Activated naive CD4-positive, alpha-beta T cell treated with anti-CD3 and anti-CD28 coated beads for 36 hours (primary cell): ENCODE measurements around the gene FOXP4. TPM values are rescaled to one million over a fixed set of nuclear protein-coding genes. Genes with fewer than 3 reads are reported as not detected.

Experiments
- CTCF ChIA-PET: fragments of 350-600 bp; sonication (Branson Sonifier 250); formaldehyde crosslinking; loops from one replicate; lab custom pipeline; 2021; ENCODE audit warnings: antibody characterized with exemption; lab: Charles Lee
- DNase-seq: peaks from one replicate; pipeline ENCODE4 v3.0.0-alpha.2; 2020
- H3K27ac Mint-ChIP-seq: one replicate; pipeline ENCODE4 v1.8.0; 2021; ENCODE audit warnings: mild to moderate bottlenecking, mixed read lengths
- H3K27me3 Mint-ChIP-seq: one replicate; pipeline ENCODE4 v1.8.0; 2021; ENCODE audit warnings: low read depth, mixed read lengths
- H3K36me3 Mint-ChIP-seq: one replicate; pipeline ENCODE4 v1.8.0; 2021; ENCODE audit warnings: low read depth, mixed read lengths
- H3K4me1 Mint-ChIP-seq: one replicate; pipeline ENCODE4 v1.8.0; 2021; ENCODE audit warnings: low read depth, mixed read lengths
- H3K4me3 Mint-ChIP-seq: one replicate; pipeline ENCODE4 v1.8.0; 2021; ENCODE audit warnings: mild to moderate bottlenecking, moderate library complexity, mixed read lengths
- H3K9me3 Mint-ChIP-seq: one replicate; pipeline ENCODE4 v1.8.0; 2021; ENCODE audit warnings: mixed read lengths
- intact Hi-C: fragments of 100-400 bp; cut with micrococcal nuclease; formaldehyde crosslinking; loops from one replicate; pipeline ENCODE4 v1.15.1; 2023
- total RNA-seq, 2 experiments: library from RNA; stranded (reverse); gene quantifications; one replicate each; pipeline ENCODE4 v1.2.3, GENCODE V29; 2021

The FOXP4 gene
- total RNA-seq = 10 to 100 TPM; 15.9 to 16.0 TPM

- DNase-seq = peak; percentile 89
- Mint-ChIP-seq H3K9me3 (no peaks in the 10 kb centered on the region), H3K27me3 (no peaks in the 10 kb centered on the region), H3K4me3 (peak within 1 kb of the TSS; percentile 83), H3K36me3 (peaks cover 3% of the 10 kb centered on the region), H3K4me1 (peaks cover 12% of the 10 kb centered on the region), H3K27ac (peak within 1 kb of the TSS; percentile 83)
- intact Hi-C loops = loop anchor here (1.0 to 5.0 kb wide), 5 partner anchors 14 to 122 kb away; no protein-coding TSS in a partner anchor
- CTCF ChIA-PET = no interaction called here
Observed at GRCh38 chr6:41545703-41546474, at the start of gene FOXP4. TSS of gene FOXP4 (plus strand) at chr6:41546381. CDS start at chr6:41565761, 19,380 bp downstream.

GRCh38 chr6:41497573-41497972 lies 48.6 kb upstream of the FOXP4 start:
- Mint-ChIP-seq H3K9me3 (no peaks in the 10 kb centered on the region), H3K4me1 (no peaks in the 10 kb centered on the region), H3K36me3 (no peaks in the 10 kb centered on the region), H3K27ac (no peak overlapping the region), H3K27me3 (peaks cover 17% of the 10 kb centered on the region), H3K4me3 (no peak overlapping the region)
- CTCF ChIA-PET = no interaction called here
- DNase-seq = no peak
- intact Hi-C loops = no loop called here

- H3K9me3 Mint-ChIP-seq = no peaks in the 10 kb centered on the region
- intact Hi-C loops = no loop called here
- no peak overlapping the region for H3K4me3 Mint-ChIP-seq
- H3K27ac Mint-ChIP-seq = no peak overlapping the region
- H3K27me3 Mint-ChIP-seq = peaks cover 18% of the 10 kb centered on the region
- CTCF ChIA-PET = no interaction called here
- H3K4me1 Mint-ChIP-seq = no peaks in the 10 kb centered on the region
- DNase-seq = no peak
- H3K36me3 Mint-ChIP-seq = no peaks in the 10 kb centered on the region
Observed at GRCh38 chr6:41497994-41498393, 48.2 kb upstream of the FOXP4 start.

- H3K27ac Mint-ChIP-seq = no peak overlapping the region
- H3K27me3 Mint-ChIP-seq = peaks cover 24% of the 10 kb centered on the region
- H3K4me1 Mint-ChIP-seq = peaks cover 3% of the 10 kb centered on the region
- CTCF ChIA-PET = no interaction called here
- intact Hi-C loops = no loop called here
- no peaks in the 10 kb centered on the region for H3K9me3 Mint-ChIP-seq
- DNase-seq = no peak
- H3K36me3 Mint-ChIP-seq = no peaks in the 10 kb centered on the region
- H3K4me3 Mint-ChIP-seq = no peak overlapping the region
Observed at GRCh38 chr6:41498968-41499599, 47.1 kb upstream of the FOXP4 start.

GRCh38 chr6:41500561-41500960 lies 45.6 kb upstream of the FOXP4 start:
- peaks cover 15% of the 10 kb centered on the region for H3K4me1 Mint-ChIP-seq
- peaks cover 34% of the 10 kb centered on the region for H3K27me3 Mint-ChIP-seq
- no peaks in the 10 kb centered on the region for H3K36me3 Mint-ChIP-seq
- H3K4me3 Mint-ChIP-seq = no peak overlapping the region
- CTCF ChIA-PET = interaction anchor here (0.6 kb wide), 1 partner anchor 103 kb away, joined by 4 read pairs; no protein-coding TSS in a partner anchor
- intact Hi-C loops = loop anchor here (5.0 kb wide), 1 partner anchor 128 kb away; no protein-coding TSS in a partner anchor
- H3K9me3 Mint-ChIP-seq = no peaks in the 10 kb centered on the region
- no peak overlapping the region for H3K27ac Mint-ChIP-seq
- DNase-seq = no peak

- H3K36me3 Mint-ChIP-seq = no peaks in the 10 kb centered on the region
- intact Hi-C loops = loop anchor here (5.0 kb wide), 1 partner anchor 130 kb away; no protein-coding TSS in a partner anchor
- no peak overlapping the region for H3K4me3 Mint-ChIP-seq
- CTCF ChIA-PET = no interaction called here
- H3K27ac Mint-ChIP-seq = no peak overlapping the region
- no peaks in the 10 kb centered on the region for H3K9me3 Mint-ChIP-seq
- DNase-seq = no peak
- peaks cover 45% of the 10 kb centered on the region for H3K27me3 Mint-ChIP-seq
- peaks cover 16% of the 10 kb centered on the region for H3K4me1 Mint-ChIP-seq
Observed at GRCh38 chr6:41502566-41502916, 43.6 kb upstream of the FOXP4 start.

GRCh38 chr6:41502917-41503671 lies 43.1 kb upstream of the FOXP4 start:
- CTCF ChIA-PET = no interaction called here
- DNase-seq = no peak
- peak overlapping the region; percentile 5 for H3K4me3 Mint-ChIP-seq
- no peaks in the 10 kb centered on the region for H3K9me3 Mint-ChIP-seq
- H3K27me3 Mint-ChIP-seq = peaks cover 46% of the 10 kb centered on the region
- no peak overlapping the region for H3K27ac Mint-ChIP-seq
- intact Hi-C loops = loop anchor here (5.0 kb wide), 1 partner anchor 131 kb away; no protein-coding TSS in a partner anchor
- H3K36me3 Mint-ChIP-seq = no peaks in the 10 kb centered on the region
- H3K4me1 Mint-ChIP-seq = peaks cover 16% of the 10 kb centered on the region

GRCh38 chr6:41503827-41504465 lies 42.2 kb upstream of the FOXP4 start:
- CTCF ChIA-PET = no interaction called here

GRCh38 chr6:41504466-41505121 lies 41.6 kb upstream of the FOXP4 start:
- no peak for DNase-seq
- intact Hi-C loops = loop anchor here (1.0 to 5.0 kb wide), 4 partner anchors 28 to 132 kb away; partner anchors contain the start of gene FOXP4
- Mint-ChIP-seq H3K4me1 (peaks cover 16% of the 10 kb centered on the region), H3K4me3 (peak overlapping the region; percentile 66), H3K27ac (no peak overlapping the region), H3K36me3 (no peaks in the 10 kb centered on the region), H3K9me3 (no peaks in the 10 kb centered on the region), H3K27me3 (peaks cover 47% of the 10 kb centered on the region)
- CTCF ChIA-PET = interaction anchor here (1.4 kb wide), 1 partner anchor 42 kb away, joined by 4 read pairs; no protein-coding TSS in a partner anchor

More at GRCh38 chr6:41503827-41504465, 42.2 kb upstream of the FOXP4 start:
- intact Hi-C loops = loop anchor here (1.0 to 5.0 kb wide), 4 partner anchors 28 to 132 kb away; partner anchors contain the start of gene FOXP4
- Mint-ChIP-seq H3K27me3 (peaks cover 47% of the 10 kb centered on the region), H3K36me3 (no peaks in the 10 kb centered on the region), H3K4me3 (peak overlapping the region; percentile 66), H3K27ac (no peak overlapping the region), H3K9me3 (no peaks in the 10 kb centered on the region), H3K4me1 (peaks cover 16% of the 10 kb centered on the region)
- peak; percentile 69 for DNase-seq

GRCh38 chr6:41505122-41506049 lies 40.8 kb upstream of the FOXP4 start:
- no peaks in the 10 kb centered on the region for H3K36me3 Mint-ChIP-seq

More at GRCh38 chr6:41505122-41506049, 40.8 kb upstream of the FOXP4 start:
- DNase-seq = peak; percentile 50
- peak overlapping the region; percentile 14 for H3K4me3 Mint-ChIP-seq
- no peak overlapping the region for H3K27ac Mint-ChIP-seq
- peaks cover 16% of the 10 kb centered on the region for H3K4me1 Mint-ChIP-seq
- intact Hi-C loops = no loop called here
- H3K9me3 Mint-ChIP-seq = no peaks in the 10 kb centered on the region
- CTCF ChIA-PET = interaction anchor here (1.4 kb wide), 1 partner anchor 42 kb away, joined by 4 read pairs; no protein-coding TSS in a partner anchor
- peaks cover 47% of the 10 kb centered on the region for H3K27me3 Mint-ChIP-seq
